Neural cell (in vitro differentiated cells): Measurements from ENCODE around the gene ABRAXAS1. TPM values are rescaled to one million over a fixed set of nuclear protein-coding genes. Genes with fewer than 3 reads are reported as not detected.

Experiments
- H2AFZ ChIP-seq: fragments of 200-600, 300-800 bp; sonication (generic), shearing (Covaris generic); 2 replicates; pipeline ENCODE4 v1.6.0; 2014; ENCODE audit warnings: low read depth, mild to moderate bottlenecking, antibody characterized with exemption, low read length, moderate library complexity
- H3F3A ChIP-seq: fragments of 200-600 bp; shearing (Covaris generic); 2 replicates; pipeline ENCODE4 v1.6.1; 2016; ENCODE audit warnings: mild to moderate bottlenecking, moderate library complexity, mixed read lengths, antibody characterized with exemption, low read length; ENCODE audit not compliant: insufficient read depth, poor library complexity, severe bottlenecking
- H3K27ac ChIP-seq: fragments of 200-600, 300-800 bp; sonication (generic), shearing (Covaris generic); 2 replicates; pipeline ENCODE4 v1.5.1; 2014; ENCODE audit warnings: mild to moderate bottlenecking, low read length, moderate library complexity
- H3K27me3 ChIP-seq: fragments of 300-800, 200-600 bp; sonication (generic), shearing (Covaris generic); 2 replicates; pipeline ENCODE4 v1.6.0; 2014; ENCODE audit warnings: mild to moderate bottlenecking, low read depth, low read length, moderate library complexity; ENCODE audit not compliant: insufficient read depth
- H3K36me3 ChIP-seq: fragments of 300-800, 200-600 bp; sonication (generic), shearing (Covaris generic); 2 replicates; pipeline ENCODE4 v1.5.1; 2014; ENCODE audit warnings: mild to moderate bottlenecking, antibody characterized with exemption, low read length, moderate library complexity; ENCODE audit not compliant: insufficient read depth
- H3K4me2 ChIP-seq: fragments of 300-800, 200-600 bp; sonication (generic), shearing (Covaris generic); 2 replicates; pipeline ENCODE4 v1.6.0; 2014; ENCODE audit warnings: mild to moderate bottlenecking, low read length
- H3K4me3 ChIP-seq: fragments of 300-800, 200-600 bp; sonication (generic), shearing (Covaris generic); 2 replicates; pipeline ENCODE4 v1.5.1; 2014; ENCODE audit warnings: mild to moderate bottlenecking, low read length, moderate library complexity
- H3K79me2 ChIP-seq: fragments of 200-600 bp; shearing (Covaris generic); replicated peaks from 2 replicates; pipeline ENCODE4 v1.6.0; 2014; ENCODE audit warnings: mild to moderate bottlenecking, low read length, moderate library complexity; ENCODE audit not compliant: insufficient read depth
- H3K9ac ChIP-seq: fragments of 300-800, 200-600 bp; sonication (generic), shearing (Covaris generic); 2 replicates; pipeline ENCODE4 v1.6.1; 2016; ENCODE audit warnings: mild to moderate bottlenecking, low read length, mixed read lengths
- H3K9me2 ChIP-seq: fragments of 200-600 bp; shearing (Covaris generic); 2 replicates; pipeline ENCODE4 v1.6.1; 2016; ENCODE audit warnings: mild to moderate bottlenecking, low read length, mixed read lengths; ENCODE audit not compliant: insufficient read depth
- H3K9me3 ChIP-seq: fragments of 200-600, 300-800 bp; sonication (generic), shearing (Covaris generic); 2 replicates; pipeline ENCODE4 v1.6.1; 2016; ENCODE audit warnings: mild to moderate bottlenecking, mixed run types, low read length, moderate library complexity, mixed read lengths
- H4K20me1 ChIP-seq: fragments of 200-600 bp; shearing (Covaris generic); 2 replicates; pipeline ENCODE4 v1.6.1; 2016; ENCODE audit warnings: mild to moderate bottlenecking, mixed run types; ENCODE audit not compliant: insufficient read depth
- CTCF ChIP-seq: fragments of 450-650 bp; IDR thresholded peaks from 2 replicates; pipeline ENCODE4 v1.5.1; 2014; ENCODE audit warnings: antibody characterized with exemption, mild to moderate bottlenecking, moderate library complexity; ENCODE audit not compliant: poor library complexity, severe bottlenecking
- EP300 ChIP-seq: fragments of 450-650 bp; conservative IDR thresholded peaks from 2 replicates; pipeline ENCODE4 v1.6.1; 2014; ENCODE audit warnings: antibody characterized with exemption, mild to moderate bottlenecking, moderate library complexity; ENCODE audit not compliant: poor library complexity, severe bottlenecking
- EZH2 ChIP-seq: fragments of 200-600, 300-800 bp; shearing (Covaris generic), sonication (generic); IDR thresholded peaks from 2 replicates; pipeline ENCODE4 v1.6.1; 2014; ENCODE audit warnings: antibody characterized with exemption, low read length, borderline replicate concordance, mild to moderate bottlenecking; ENCODE audit not compliant: insufficient read depth, poor library complexity, severe bottlenecking
- MXI1 ChIP-seq: fragments of 450-650 bp; conservative IDR thresholded peaks from 2 replicates; pipeline ENCODE4 v1.6.1; 2014; ENCODE audit warnings: antibody characterized with exemption, mild to moderate bottlenecking; ENCODE audit not compliant: poor library complexity, severe bottlenecking
- POLR2AphosphoS5 ChIP-seq: IDR thresholded peaks from 2 replicates; pipeline ENCODE4 v1.6.1; 2012
- RAD21 ChIP-seq: fragments of 450-650 bp; conservative IDR thresholded peaks from 2 replicates; pipeline ENCODE4 v1.6.1; 2014; ENCODE audit warnings: antibody characterized with exemption, mild to moderate bottlenecking, moderate library complexity
- REST ChIP-seq: IDR thresholded peaks from 2 replicates; pipeline ENCODE4 v1.6.1; 2012; ENCODE audit warnings: borderline replicate concordance
- SMC3 ChIP-seq: fragments of 450-650 bp; conservative IDR thresholded peaks from 2 replicates; pipeline ENCODE4 v1.6.1; 2014; ENCODE audit warnings: antibody characterized with exemption, mild to moderate bottlenecking, moderate library complexity; ENCODE audit not compliant: poor library complexity
- TAF1 ChIP-seq: IDR thresholded peaks from 2 replicates; pipeline ENCODE4 v1.6.1; 2012; ENCODE audit warnings: low read depth
- polyA plus RNA-seq: library from polyadenylated mRNA; depleted of rRNA; stranded (reverse); fragments of >200 nt; gene quantifications from 2 replicates; pipeline ENCODE4 v1.2.3, GENCODE V29; 2014

The ABRAXAS1 gene
- polyA plus RNA-seq, 1 donor from 2014 or later: 1.1 TPM

DNA sequence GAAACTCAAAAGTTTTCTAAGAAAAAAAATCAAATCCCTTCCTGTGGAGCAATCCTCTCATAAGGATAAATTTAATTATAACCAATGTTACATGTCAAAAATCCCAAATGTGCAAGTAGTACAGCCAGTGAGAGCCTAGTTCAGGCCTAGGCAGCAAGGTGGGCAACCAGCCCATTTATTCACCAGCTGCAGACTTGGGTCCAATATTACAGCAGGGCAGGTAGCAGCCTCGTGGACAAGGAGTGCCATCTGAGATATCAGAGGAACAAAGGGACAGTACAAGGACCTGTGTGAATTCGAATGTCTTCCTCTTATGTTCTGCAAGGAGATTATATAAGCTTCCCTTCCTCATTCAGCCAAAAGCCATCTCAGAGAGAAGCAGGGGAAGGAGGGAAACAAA, 35.9 kb downstream of the ABRAXAS1 start:
- no peaks in the 10 kb centered on the region for H3F3A ChIP-seq
- TF ChIP-seq REST: no peak
- no peak for TF ChIP-seq POLR2AphosphoS5
- no peak for TF ChIP-seq CTCF
- TF ChIP-seq TAF1: no peak
- TF ChIP-seq SMC3: no peak
- H3K36me3 ChIP-seq: no peaks in the 10 kb centered on the region
- no peak overlapping the region for H3K27ac ChIP-seq
- H3K79me2 ChIP-seq: no peaks in the 10 kb centered on the region
- H3K4me2 ChIP-seq: no peak overlapping the region
- H2AFZ ChIP-seq: no peak overlapping the region
- no peaks in the 10 kb centered on the region for H3K9me3 ChIP-seq
- H3K9ac ChIP-seq: no peak overlapping the region
- H4K20me1 ChIP-seq: no peaks in the 10 kb centered on the region
- H3K9me2 ChIP-seq: no peaks in the 10 kb centered on the region
- H3K27me3 ChIP-seq: no peaks in the 10 kb centered on the region
- H3K4me3 ChIP-seq: no peak overlapping the region

- Histone ChIP-seq H3K4me2 (no peak overlapping the region), H3K27ac (no peak overlapping the region), H3K36me3 (no peaks in the 10 kb centered on the region), H3K9ac (no peak overlapping the region), H3F3A (no peaks in the 10 kb centered on the region), H3K27me3 (no peaks in the 10 kb centered on the region), H2AFZ (no peak overlapping the region), H3K9me3 (no peaks in the 10 kb centered on the region), H3K79me2 (no peaks in the 10 kb centered on the region), H3K9me2 (no peaks in the 10 kb centered on the region), H3K4me3 (no peak overlapping the region), H4K20me1 (no peaks in the 10 kb centered on the region)
- TF ChIP-seq EP300 (no peak), RAD21 (no peak), EZH2 (no peak), POLR2AphosphoS5 (no peak), SMC3 (no peak), TAF1 (no peak), CTCF (no peak), MXI1 (no peak)
Observed at GRCh38 chr4:83440899-83441298, 44.0 kb downstream of the ABRAXAS1 start.
